GM19324 (cell line): ENCODE results near the gene C15orf39.

Experiments used
- ATAC-seq: cut with Tn5 transposase; IDR thresholded peaks from one replicate; pipeline ENCODE4 v1.9.1; 2021; ENCODE audit warnings: mild to moderate bottlenecking, moderate library complexity; ENCODE audit not compliant: unreplicated experiment, low FRiP score

C15orf39 gene

DNA sequence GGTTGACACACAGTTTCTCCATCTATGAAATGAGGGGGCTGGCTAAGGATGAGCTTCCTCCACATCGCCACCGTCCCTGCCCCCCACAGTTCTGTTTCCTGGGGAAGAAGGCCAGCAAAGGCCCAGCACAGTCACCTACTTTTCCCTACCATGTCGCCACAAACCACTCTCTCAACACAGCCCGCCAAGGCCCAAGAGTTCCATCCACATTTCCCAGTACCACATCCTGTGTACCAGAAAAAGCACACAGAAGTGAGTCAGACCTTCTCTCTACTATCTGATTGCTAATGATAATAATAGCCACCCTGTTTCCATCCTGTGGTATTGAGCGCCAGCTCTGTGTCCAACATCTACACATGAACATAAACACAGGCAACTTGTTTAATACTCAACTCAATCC, 30.3 kb upstream of the C15orf39 start:
- no peak for ATAC-seq

- no peak for ATAC-seq
Measured at GRCh38 chr15:75172284-75172820, 29.3 kb upstream of the C15orf39 start.

DNA sequence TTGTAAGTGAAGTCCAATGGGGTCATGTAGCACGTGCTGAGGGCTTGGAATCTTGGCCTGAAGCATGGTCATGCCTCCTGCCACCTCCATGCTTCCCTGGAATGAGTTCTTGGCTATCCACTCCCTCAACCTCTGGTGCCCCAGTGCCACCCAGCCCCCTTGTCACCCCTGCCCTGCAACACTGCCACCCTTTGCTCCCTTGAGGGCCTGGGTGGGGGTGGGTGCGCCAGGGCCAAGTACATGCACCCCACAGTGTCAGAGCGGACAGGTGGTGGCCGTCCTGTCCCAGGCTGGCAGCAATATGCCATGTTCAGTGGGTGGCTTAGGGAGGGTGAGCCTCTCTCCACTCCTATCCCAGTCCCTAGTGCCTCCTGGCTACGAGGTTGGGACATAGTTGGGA, 27.6 kb upstream of the C15orf39 start:
- ATAC-seq = no peak

DNA sequence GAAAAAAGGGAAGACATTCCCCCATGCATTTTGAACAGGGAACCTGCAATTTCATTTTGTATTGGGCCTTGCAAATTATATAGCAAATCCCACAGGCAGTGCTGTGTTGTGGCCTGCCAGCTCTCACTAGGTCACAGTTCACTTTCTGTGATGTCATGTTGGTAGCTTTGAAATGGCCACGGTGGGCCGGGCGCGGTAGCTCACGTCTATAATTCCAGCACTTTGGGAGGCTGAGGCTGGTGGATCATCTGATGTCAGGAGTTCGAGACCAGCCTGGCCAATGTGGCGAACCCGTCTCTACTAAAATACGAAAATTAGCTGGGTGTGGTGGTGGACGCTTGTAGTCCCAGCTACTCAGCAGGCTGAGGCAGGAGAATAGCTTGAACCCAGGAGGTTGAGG, 27.0 kb upstream of the C15orf39 start:
- no peak for ATAC-seq

GRCh38 chr15:75176396-75176761, 25.3 kb upstream of the C15orf39 start:
- no peak for ATAC-seq

- ATAC-seq = no peak
Measured at GRCh38 chr15:75177360-75178071, 24.2 kb upstream of the C15orf39 start.

DNA sequence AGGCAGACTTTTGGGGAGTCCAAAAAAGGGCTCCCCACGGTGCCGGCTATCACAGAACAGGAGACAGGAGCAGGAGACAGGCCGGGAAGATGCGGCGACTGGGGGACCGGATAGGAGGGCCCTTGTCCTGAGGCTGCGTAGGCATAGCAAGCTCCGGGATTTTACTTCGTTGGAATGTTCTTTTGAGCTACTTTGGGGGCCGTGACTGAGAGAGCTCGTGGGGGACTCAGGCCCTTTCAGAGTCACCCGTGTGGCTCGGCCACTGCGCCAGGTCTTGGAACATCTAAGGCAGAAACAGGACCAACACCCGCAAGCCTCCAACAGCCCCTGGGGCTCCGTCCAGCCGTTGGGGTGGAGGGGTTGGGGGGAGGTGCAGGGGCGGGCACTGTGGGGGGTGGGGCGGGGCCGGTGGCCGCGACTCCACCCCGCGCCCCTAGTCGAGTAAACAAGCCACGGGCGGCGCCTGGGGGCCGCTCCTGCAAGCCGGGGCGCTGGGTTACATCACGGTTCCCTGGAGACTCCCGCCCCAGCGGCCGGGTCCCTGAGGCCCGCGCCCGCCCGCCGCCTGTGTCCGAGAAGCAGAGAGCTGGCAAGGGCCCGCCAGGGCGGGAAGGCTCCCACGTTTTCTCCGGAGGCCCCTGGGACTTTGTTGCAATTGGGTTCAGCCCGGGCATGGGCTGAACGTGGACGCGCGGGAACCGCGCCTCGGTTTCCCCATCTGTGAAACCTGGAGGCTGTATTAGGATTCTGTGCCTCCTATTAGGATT, 23.3 kb upstream of the C15orf39 start:
- ATAC-seq = no peak

- no peak for ATAC-seq
Measured at GRCh38 chr15:75178938-75179745, 22.5 kb upstream of the C15orf39 start.

DNA sequence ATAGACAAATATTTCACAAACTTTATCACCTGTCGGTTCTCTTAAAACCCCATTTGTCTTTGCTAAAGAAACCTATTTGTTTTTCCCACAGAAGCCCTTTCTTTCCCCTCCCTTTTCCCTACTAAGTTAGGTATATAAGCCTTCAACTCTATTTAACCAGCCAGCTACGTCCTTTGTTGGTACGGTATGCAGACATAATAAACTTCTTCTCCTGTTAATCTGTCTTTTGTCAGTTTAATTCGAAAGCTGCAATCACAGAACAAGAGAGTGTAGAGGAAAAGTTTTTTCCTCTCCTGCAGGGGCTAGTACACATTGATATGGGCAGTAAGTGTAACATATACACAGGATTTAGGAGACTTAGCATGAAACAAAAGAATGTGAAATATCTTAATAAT, 21.9 kb upstream of the C15orf39 start:
- no peak for ATAC-seq

DNA sequence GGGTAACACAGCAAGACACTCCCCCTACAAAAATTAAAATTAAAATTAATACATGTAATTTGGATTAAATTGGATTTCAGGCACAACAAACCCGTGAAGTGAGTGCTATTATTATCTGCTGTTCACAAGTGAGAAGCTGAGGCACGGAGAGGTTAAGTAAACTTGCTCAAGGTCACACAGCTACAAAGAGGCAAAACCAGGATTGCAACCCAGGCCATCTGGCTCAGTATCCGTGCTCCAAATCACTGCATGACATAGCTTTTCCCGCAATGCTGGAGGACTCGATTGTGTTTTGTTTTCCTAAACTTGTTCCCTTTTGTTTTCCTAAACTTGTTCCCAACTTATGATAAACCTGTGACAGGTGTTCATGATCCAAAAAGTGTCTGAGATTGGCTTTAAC, 19.9 kb upstream of the C15orf39 start:
- no peak for ATAC-seq

- ATAC-seq = no peak
Measured at GRCh38 chr15:75182187-75183131, 19.2 kb upstream of the C15orf39 start.

DNA sequence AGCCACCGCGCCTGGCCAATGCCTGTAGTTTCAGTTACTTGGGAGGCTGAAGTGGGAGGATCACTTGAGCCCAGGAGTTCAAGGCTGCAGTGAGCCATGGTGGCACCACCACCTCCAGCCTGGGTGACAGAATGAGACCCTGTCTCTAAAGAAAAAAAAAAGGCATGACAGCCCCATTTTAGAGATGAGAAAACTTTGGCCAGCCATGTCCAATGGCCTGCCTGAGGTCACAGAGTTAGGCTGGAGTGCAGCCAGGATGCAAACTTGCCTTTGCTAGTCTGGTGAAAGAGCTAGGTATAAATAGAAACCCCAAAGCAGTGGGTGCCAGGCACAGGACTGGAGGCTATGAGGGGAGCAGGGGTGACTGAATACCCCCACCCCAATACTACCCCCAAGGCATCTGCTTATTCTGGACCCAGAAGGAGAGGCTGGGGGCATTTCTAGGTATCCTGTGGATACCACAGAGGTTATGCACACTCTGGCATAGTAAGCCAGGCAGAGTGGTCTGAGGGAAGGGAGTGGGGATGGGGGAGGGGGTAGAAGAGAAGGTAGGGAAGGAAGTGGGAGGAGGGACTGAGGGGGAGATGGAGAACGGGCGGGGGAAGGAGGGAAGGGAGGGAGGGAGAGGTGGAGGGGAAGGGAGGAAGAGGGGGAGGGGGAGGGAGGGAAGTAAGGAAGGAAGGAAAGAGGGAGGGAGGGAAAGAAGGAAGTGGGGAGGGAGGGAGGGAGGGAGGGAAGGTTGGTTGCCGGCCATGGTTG, 16.2 kb upstream of the C15orf39 start:
- ATAC-seq = no peak

DNA sequence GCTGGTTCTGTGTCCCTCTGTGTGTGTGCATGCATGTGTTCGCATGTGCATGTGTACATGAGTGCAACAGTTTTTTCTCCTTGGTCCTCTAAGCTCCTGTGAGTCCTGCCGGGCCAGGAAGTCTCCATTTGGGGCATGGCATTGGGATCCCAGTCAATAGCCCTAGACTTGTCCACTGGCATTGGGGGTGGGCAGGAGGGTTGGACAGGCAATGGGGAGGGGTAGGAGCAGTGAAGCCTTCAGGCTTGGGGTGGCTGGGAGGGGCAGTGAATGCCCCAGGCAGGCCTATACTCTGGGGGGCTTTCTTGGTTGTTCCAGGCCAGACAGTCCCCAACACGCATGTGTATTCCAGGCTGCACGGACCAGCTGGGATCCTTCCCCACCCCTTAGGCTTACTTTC, 15.6 kb upstream of the C15orf39 start:
- ATAC-seq = no peak

DNA sequence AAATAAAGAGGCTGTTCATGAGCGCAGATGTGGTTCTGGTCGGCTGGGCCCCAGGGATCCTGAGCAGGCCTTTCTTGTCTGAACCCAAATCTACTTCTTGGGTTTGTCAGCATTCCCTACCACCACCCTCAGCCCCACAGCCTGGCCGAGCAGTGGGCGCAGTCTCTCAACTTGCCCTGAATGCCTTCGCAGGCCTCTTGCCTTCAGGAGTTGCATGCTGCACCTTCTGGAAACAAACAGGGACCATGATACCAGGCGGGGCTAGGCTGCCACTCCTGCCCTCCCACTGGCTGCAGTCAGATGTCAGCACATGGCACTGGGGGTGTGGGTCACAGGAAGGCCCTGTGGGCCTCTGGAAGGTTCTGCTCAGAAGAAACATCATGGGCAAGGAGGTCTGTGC, 13.2 kb upstream of the C15orf39 start:
- no peak for ATAC-seq

DNA sequence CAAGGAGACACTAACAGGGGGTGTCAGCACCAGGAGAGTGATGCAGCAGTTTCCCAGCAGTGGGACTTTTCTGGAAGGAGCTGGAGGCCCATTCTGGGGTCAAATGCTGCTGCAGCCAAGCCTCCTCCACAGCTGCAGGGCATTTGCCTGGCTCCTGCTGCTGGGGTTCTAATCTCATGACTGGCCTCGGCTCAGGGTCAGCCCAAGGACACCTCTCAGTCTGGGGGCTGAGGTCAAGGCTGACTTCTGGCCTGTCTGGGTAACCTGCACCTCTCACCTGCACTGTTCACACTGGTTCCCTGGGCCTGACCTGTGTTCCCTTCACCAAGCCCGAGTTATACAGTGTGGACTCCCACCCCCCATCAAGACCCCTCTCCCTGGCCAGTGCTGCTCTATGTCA, 10.4 kb upstream of the C15orf39 start:
- no peak for ATAC-seq

DNA sequence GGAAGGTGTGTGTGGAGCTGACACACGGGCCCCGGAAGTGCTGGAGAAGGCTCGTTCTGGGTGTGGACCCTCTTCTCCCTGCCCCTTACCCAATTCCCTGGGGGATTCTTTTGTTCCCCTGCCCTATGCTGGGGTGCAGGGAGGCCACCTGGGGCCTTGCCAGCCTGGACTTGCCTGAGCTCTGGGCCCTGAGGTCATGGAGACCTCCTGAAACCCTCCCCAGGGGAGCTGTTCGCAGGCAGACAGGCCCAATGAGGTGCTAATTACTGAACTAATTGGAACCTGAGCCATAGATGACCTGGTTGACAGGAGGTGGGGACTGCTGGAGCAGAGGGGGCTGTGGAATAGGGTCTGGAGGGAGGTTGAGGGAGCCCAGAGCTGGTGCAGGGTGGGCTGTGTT, 9.4 kb upstream of the C15orf39 start:
- ATAC-seq = no peak

DNA sequence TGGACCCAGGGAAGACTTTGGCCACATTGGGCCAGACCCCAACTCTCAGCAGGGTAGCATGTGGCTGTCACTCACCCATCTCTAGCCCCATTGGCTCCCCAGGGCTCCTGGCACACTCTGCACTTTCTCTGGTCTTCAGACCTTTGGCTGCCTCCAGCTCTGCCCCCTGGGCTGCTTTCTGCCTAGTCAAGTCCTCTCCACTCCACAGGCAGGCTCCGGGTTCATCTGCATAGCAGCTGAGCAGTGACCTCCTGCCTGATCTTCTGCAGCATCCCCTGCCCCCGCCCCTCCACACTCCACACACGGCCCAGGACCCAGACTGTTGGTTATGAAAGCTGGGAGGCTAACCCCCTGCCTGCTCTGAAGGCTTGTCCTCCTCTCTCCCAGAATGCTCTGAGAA, 8.4 kb upstream of the C15orf39 start:
- no peak for ATAC-seq

DNA sequence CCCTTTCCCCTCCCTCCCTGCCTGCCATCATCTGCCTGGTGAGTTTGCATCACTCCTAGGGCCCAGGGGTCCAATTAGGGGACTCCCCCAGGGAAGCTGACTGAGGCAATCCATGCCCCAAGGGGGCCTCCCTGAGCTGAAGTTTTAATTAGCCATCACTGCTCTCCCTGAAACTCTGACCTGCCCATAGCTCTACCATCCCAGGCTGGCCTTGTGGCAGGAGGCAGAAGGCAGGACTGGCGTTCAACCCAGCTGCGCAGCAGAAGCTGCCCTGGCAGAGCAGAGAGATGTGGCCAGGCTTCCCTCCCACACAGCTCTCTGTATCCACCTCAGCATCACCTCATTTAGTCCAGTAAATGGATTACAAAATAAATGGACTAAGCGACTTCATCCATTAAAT, 7.7 kb upstream of the C15orf39 start:
- ATAC-seq = no peak

GRCh38 chr15:75194397-75194796, 7.3 kb upstream of the C15orf39 start:
- ATAC-seq = no peak
